Activated CD4-positive, alpha-beta T cell treated with anti-CD3 and anti-CD28 coated beads for 1 hour (primary cell): ENCODE results near the gene SPAG6.

Source experiments
- DNase-seq: peaks from one replicate; pipeline ENCODE4 v3.0.0-alpha.2; 2020

Gene SPAG6

GRCh38 chr10:22322641-22323160, 22.6 kb upstream of the SPAG6 start:
- DNase-seq = no peak

GRCh38 chr10:22323538-22324305, 21.6 kb upstream of the SPAG6 start:
- DNase-seq = no peak

GRCh38 chr10:22324413-22324812, 20.9 kb upstream of the SPAG6 start:
- no peak for DNase-seq

GRCh38 chr10:22324893-22325271, 20.4 kb upstream of the SPAG6 start:
- no peak for DNase-seq

- peak; percentile 63 for DNase-seq
Measured at GRCh38 chr10:22325272-22326144, 19.8 kb upstream of the SPAG6 start.

- DNase-seq = no peak
Measured at GRCh38 chr10:22326145-22326702, 19.1 kb upstream of the SPAG6 start.

- DNase-seq = no peak
Measured at GRCh38 chr10:22329150-22329549, 16.1 kb upstream of the SPAG6 start.

GRCh38 chr10:22332116-22332692, 13.1 kb upstream of the SPAG6 start:
- no peak for DNase-seq

GRCh38 chr10:22333167-22333974, 11.9 kb upstream of the SPAG6 start:
- DNase-seq = no peak

- DNase-seq = no peak
Measured at GRCh38 chr10:22333975-22334282, 11.4 kb upstream of the SPAG6 start.

- no peak for DNase-seq
Measured at GRCh38 chr10:22334414-22335172, 10.7 kb upstream of the SPAG6 start.

GRCh38 chr10:22335173-22335933, 9.9 kb upstream of the SPAG6 start:
- DNase-seq = peak; percentile 55

- no peak for DNase-seq
Measured at GRCh38 chr10:22338185-22338900, 7.0 kb upstream of the SPAG6 start.

- no peak for DNase-seq
Measured at GRCh38 chr10:22338931-22339330, 6.4 kb upstream of the SPAG6 start.

GRCh38 chr10:22339761-22340328, 5.5 kb upstream of the SPAG6 start:
- no peak for DNase-seq

- DNase-seq = no peak
Measured at GRCh38 chr10:22340329-22341189, 4.7 kb upstream of the SPAG6 start.

- no peak for DNase-seq
Measured at GRCh38 chr10:22341190-22341925, 3.9 kb upstream of the SPAG6 start.

GRCh38 chr10:22341926-22342196, 3.4 kb upstream of the SPAG6 start:
- no peak for DNase-seq
